H1 (cell line): Measurements from ENCODE around the gene KCNA10. TPM values are rescaled to one million over a fixed set of nuclear protein-coding genes. Genes with fewer than 3 reads are reported as not detected.

Experiments
- CTCF ChIA-PET: fragments of 300-600 bp; sonication (Branson Sonifier 250); formaldehyde crosslinking; loops from one replicate; lab custom pipeline; 2021; ENCODE audit not compliant: partially characterized antibody; lab: Charles Lee
- POLR2A ChIA-PET: fragments of 300-600 bp; sonication (Branson Sonifier 250); formaldehyde crosslinking; loops from one replicate; lab custom pipeline; 2021; ENCODE audit warnings: inconsistent platforms; ENCODE audit not compliant: partially characterized antibody; lab: Charles Lee
- DNase-seq, 2 experiments: peaks; one replicate each; pipeline versions ENCODE4 v3.0.0 to v3.0.0-alpha.2; 2010 to 2022; ENCODE audit warnings: low spot score in 2 of 2, low read depth in 1 of 2, mixed read lengths in 1 of 2
- FAIRE-seq: peaks from 2 replicates; lab custom pipeline; 2011; peaks lifted over from hg19 to GRCh38; lab: Jason Lieb, UNC
- H2AFZ ChIP-seq: 2 replicates; pipeline ENCODE4 v1.8.1; 2012; ENCODE audit warnings: low read length, inconsistent platforms
- H2AK5ac ChIP-seq: 2 replicates; pipeline ENCODE4 v1.6.1; 2013; ENCODE audit warnings: low read depth, low read length
- H2BK120ac ChIP-seq: replicated peaks from 2 replicates; pipeline ENCODE3; 2013; ENCODE audit warnings: low read depth, low read length, inconsistent platforms
- H2BK12ac ChIP-seq: 2 replicates; pipeline ENCODE4 v1.6.1; 2013; ENCODE audit warnings: low read depth, low read length
- H2BK15ac ChIP-seq: 2 replicates; pipeline ENCODE4 v1.6.1; 2013; ENCODE audit warnings: low read length
- H2BK20ac ChIP-seq: 2 replicates; pipeline ENCODE4 v1.6.1; 2013; ENCODE audit warnings: low read length
- H2BK5ac ChIP-seq: 2 replicates; pipeline ENCODE4 v1.6.1; 2013; ENCODE audit warnings: low read depth, low read length
- H3K14ac ChIP-seq: 2 replicates; pipeline ENCODE4 v1.6.1; 2013; ENCODE audit warnings: inconsistent platforms; ENCODE audit not compliant: insufficient read length
- H3K18ac ChIP-seq: 2 replicates; pipeline ENCODE4 v1.6.1; 2013; ENCODE audit warnings: low read length; ENCODE audit errors: extremely low read depth
- H3K23ac ChIP-seq: 2 replicates; pipeline ENCODE4 v1.6.1; 2013; ENCODE audit warnings: inconsistent platforms; ENCODE audit not compliant: insufficient read length
- H3K23me2 ChIP-seq: 2 replicates; pipeline ENCODE4 v1.6.1; 2013; ENCODE audit warnings: low read depth, low read length
- H3K27ac ChIP-seq: 2 replicates; pipeline ENCODE4 v1.6.1; 2011; ENCODE audit warnings: low read depth, low read length, inconsistent platforms
- H3K27me3 ChIP-seq, 4 experiments: replicated peaks in 1 of 4; 1 replicate in 1 of 4; 2 replicates in 3 of 4; pipeline versions ENCODE4 v1.6.1 to v1.8.1; 2011 to 2013; ENCODE audit warnings: low read length in 3 of 4, mild to moderate bottlenecking in 3 of 4, inconsistent platforms in 2 of 4, mixed read lengths in 2 of 4, moderate library complexity in 1 of 4; ENCODE audit not compliant: control insufficient read depth in 3 of 4, insufficient read depth in 3 of 4; ENCODE audit errors: extremely low read depth in 1 of 4
- H3K36me3 ChIP-seq, 4 experiments: 2 replicates each; pipeline versions ENCODE4 v1.6.1 to v1.8.1; 2011 to 2013; ENCODE audit warnings: mild to moderate bottlenecking in 4 of 4, low read length in 3 of 4, moderate library complexity in 2 of 4, control low read depth in 1 of 4, inconsistent platforms in 1 of 4; ENCODE audit not compliant: insufficient read depth in 4 of 4, control insufficient read depth in 2 of 4
- H3K4ac ChIP-seq: replicated peaks from 2 replicates; pipeline ENCODE3; 2013; ENCODE audit warnings: low read length, low read depth, mixed read lengths, inconsistent platforms; ENCODE audit not compliant: insufficient read length
- H3K4me1 ChIP-seq, 4 experiments: replicated peaks in 1 of 4; 1 replicate in 1 of 4; 2 replicates in 3 of 4; pipeline versions ENCODE4 v1.6.1 to v1.8.1; 2011 to 2013; ENCODE audit warnings: low read length in 3 of 4, inconsistent platforms in 2 of 4, mixed read lengths in 1 of 4; ENCODE audit not compliant: insufficient read depth in 4 of 4, control insufficient read depth in 3 of 4
- H3K4me2 ChIP-seq, 2 experiments: 2 replicates each; pipeline versions ENCODE4 v1.6.1 to v1.8.1; 2011 to 2013; ENCODE audit warnings: low read depth in 2 of 2, low read length in 2 of 2, control low read depth in 1 of 2, inconsistent platforms in 1 of 2, mild to moderate bottlenecking in 1 of 2; ENCODE audit not compliant: insufficient read depth in 1 of 2
- H3K4me3 ChIP-seq, 4 experiments: fragments of 200-600, 300-600 bp in 1 of 4; sonication (generic), shearing (Covaris generic), sonication (Bioruptor Twin) in 1 of 4; 2 replicates each; pipeline versions ENCODE4 v1.5.1 to v1.8.1; 2011 to 2016; ENCODE audit warnings: low read length in 4 of 4, low read depth in 3 of 4, control low read depth in 2 of 4, inconsistent platforms in 2 of 4, mild to moderate bottlenecking in 2 of 4, mixed read lengths in 1 of 4, moderate library complexity in 1 of 4; ENCODE audit not compliant: insufficient read depth in 2 of 4; ENCODE audit errors: extremely low read depth in 1 of 4
- H3K56ac ChIP-seq: replicated peaks from 2 replicates; pipeline ENCODE3; 2013; ENCODE audit warnings: low read depth, mild to moderate bottlenecking, mixed read lengths, low read length, inconsistent platforms; ENCODE audit not compliant: insufficient read length
- H3K79me1 ChIP-seq: 2 replicates; pipeline ENCODE4 v1.6.1; 2013; ENCODE audit warnings: low read depth, low read length, control low read depth
- H3K79me2 ChIP-seq, 2 experiments: 2 replicates each; pipeline versions ENCODE4 v1.6.1 to v1.8.1; 2012 to 2013; ENCODE audit warnings: low read length in 2 of 2, mild to moderate bottlenecking in 2 of 2, inconsistent platforms in 1 of 2; ENCODE audit not compliant: insufficient read depth in 2 of 2, control insufficient read depth in 1 of 2
- H3K9ac ChIP-seq, 4 experiments: replicated peaks in 1 of 4; 1 replicate in 1 of 4; 2 replicates in 3 of 4; pipeline versions ENCODE4 v1.6.1 to v1.8.1; 2011 to 2013; ENCODE audit warnings: low read depth in 3 of 4, low read length in 3 of 4, control low read depth in 2 of 4, mild to moderate bottlenecking in 2 of 4, moderate library complexity in 2 of 4, inconsistent platforms in 1 of 4; ENCODE audit errors: extremely low read depth in 1 of 4
- H3K9me3 ChIP-seq, 2 experiments: 2 replicates each; pipeline versions ENCODE4 v1.6.1 to v1.8.1; 2012 to 2013; ENCODE audit warnings: mild to moderate bottlenecking in 2 of 2, moderate library complexity in 2 of 2, control low read depth in 1 of 2, inconsistent platforms in 1 of 2, low read depth in 1 of 2, low read length in 1 of 2, mixed read lengths in 1 of 2; ENCODE audit not compliant: insufficient read depth in 2 of 2
- H4K20me1 ChIP-seq, 2 experiments: replicated peaks in 1 of 2; 2 replicates each; pipeline versions ENCODE3 to v1.8.1; 2011 to 2013; ENCODE audit warnings: inconsistent platforms in 2 of 2, low read length in 2 of 2, mild to moderate bottlenecking in 1 of 2; ENCODE audit not compliant: insufficient read depth in 2 of 2, control insufficient read depth in 1 of 2
- H4K5ac ChIP-seq: 2 replicates; pipeline ENCODE4 v1.6.1; 2013; ENCODE audit warnings: low read length, low read depth, mixed read lengths, inconsistent platforms; ENCODE audit not compliant: insufficient read length
- H4K8ac ChIP-seq: 2 replicates; pipeline ENCODE4 v1.8.0; 2013; ENCODE audit warnings: mild to moderate bottlenecking, moderate library complexity, low read length, inconsistent platforms; ENCODE audit not compliant: insufficient read depth; ENCODE audit errors: extremely low read depth
- H4K91ac ChIP-seq: replicated peaks from 2 replicates; pipeline ENCODE3; 2013; ENCODE audit warnings: low read length, mixed read lengths, inconsistent platforms; ENCODE audit not compliant: insufficient read length
- EGR1 ChIP-seq: IDR thresholded peaks from 2 replicates; pipeline ENCODE4 v1.6.1; 2011; ENCODE audit warnings: low read depth, low read length, borderline replicate concordance
- JUN ChIP-seq: IDR thresholded peaks from 2 replicates; pipeline ENCODE4 v1.6.1; 2011; ENCODE audit warnings: low read depth, mild to moderate bottlenecking, improper control_type of control experiment, low read length
- WGBS, 2 experiments: shearing (Covaris generic) in 1 of 2; methylation state at CpG; one replicate each; pipeline versions ENCODE4 v1.1.6 to v1.1.7; 2013 to 2015; ENCODE audit warnings: low lambda C conversion rate in 2 of 2, mixed read lengths in 2 of 2, inconsistent platforms in 1 of 2, low coverage in 1 of 2, missing lambda C conversion rate in 1 of 2; ENCODE audit not compliant: insufficient replicate concordance in 2 of 2, insufficient coverage in 1 of 2, insufficient read length in 1 of 2; ENCODE audit errors: extremely low coverage in 1 of 2, missing lambda C conversion rate in 1 of 2; 5-methylcytosine and 5-hydroxymethylcytosine counted together
- polyA plus RNA-seq, 7 experiments: library from polyadenylated mRNA; depleted of rRNA in 3 of 7; stranded (reverse) in 5 of 7; unstranded in 2 of 7; fragments of >200 nt in 5 of 7; fragments of 200-250 nt in 2 of 7; gene quantifications; 1 replicate in 5 of 7; 2 replicates in 1 of 7; 4 replicates in 1 of 7; pipeline versions ENCODE4 v1.2.1 to v1.2.3, GENCODE V29; 2011 to 2013; ENCODE audit warnings: missing spikeins in 2 of 7, mixed read lengths in 2 of 7
- total RNA-seq: library from RNA; stranded (reverse); fragmentation: NEBNext Ultra II Directional; extraction: Animal tissue kit (Norgen Biotek cat#: 25700); gene quantifications from 2 replicates; pipeline ENCODE4 v1.2.1, GENCODE V29; 2021

The KCNA10 gene
- total and polyA plus RNA-seq, 2 of the 8 experiments (the other 6 are each of a cell fraction or from before 2014, with no cell fraction given), result not detected

DNA sequence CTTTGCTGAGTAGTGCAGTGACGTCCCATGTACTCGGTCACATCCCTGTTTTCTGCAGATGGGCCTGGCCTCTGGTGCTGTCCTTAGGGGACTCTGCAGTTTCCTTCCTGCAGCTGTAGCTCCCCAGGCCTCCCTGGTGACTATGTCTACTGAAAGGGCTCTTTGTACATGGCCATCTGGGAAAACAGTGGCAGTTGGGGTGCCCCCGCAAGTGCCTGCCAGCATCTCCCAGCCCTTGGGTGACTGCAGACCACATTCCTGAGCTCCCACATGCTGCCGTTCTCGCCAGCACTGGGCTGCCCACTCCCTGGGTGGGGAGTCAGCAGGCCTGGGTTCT is 37.5 kb upstream of the KCNA10 start:
- CTCF ChIA-PET, result interaction anchor here (1.0 to 12.7 kb wide), 18 partner anchors 8 to 224 kb away, joined by 3 to 302 read pairs (median 5); partner anchors contain the start of gene KCNA2
- Histone ChIP-seq H2BK120ac (no peak overlapping the region), H3K56ac (no peak overlapping the region), H3K23me2 (peaks cover 9% of the 10 kb centered on the region; the same call in 1 of the 2 replicates), H4K91ac (no peak overlapping the region), H3K79me1 (no peaks in the 10 kb centered on the region), H3K4me1 (peaks cover 0 to 8% (median under 1%) of the 10 kb centered on the region in 4 experiments; a peak in 3 of 7 replicates), H3K79me2 (no peaks in the 10 kb centered on the region), H3K4me3 (no peak overlapping the region), H2BK12ac (no peak overlapping the region; the same call in 1 of the 2 replicates), H4K8ac (no peak overlapping the region), H2BK5ac (no peak overlapping the region), H3K14ac (no peak overlapping the region), H2AK5ac (0 out of 2 replicates have a peak overlapping the region, but pooled peaks have one; percentile 24), H3K9ac (no peak overlapping the region), H3K23ac (no peak overlapping the region), H3K36me3 (no peaks in the 10 kb centered on the region), H4K5ac (no peak overlapping the region), H3K27ac (no peak overlapping the region)
- 82% methylated on average over 3 of the region's 5 CpGs; no CpG with 5 or more reads in 1 of the 2 experiments for WGBS, 2 experiments
- FAIRE-seq (no peak), DNase-seq (no peak)
- no peak for TF ChIP-seq JUN
- no peak for TF ChIP-seq EGR1
- TF ChIP-seq, all 59 proteins: peak for 0
- Histone ChIP-seq H4K20me1 (peaks cover 0 to 2% of the 10 kb centered on the region in 2 experiments), H3K4me2 (peak overlapping the region in 1 of 2 experiments; percentile 48; a peak in 1 of 4 replicates), H3K27me3 (peaks cover 3 to 32% (median 24%) of the 10 kb centered on the region in 4 experiments), H2BK15ac (peak overlapping the region; percentile 46; the same call in 1 of the 2 replicates), H2BK20ac (no peak overlapping the region), H2AFZ (no peak overlapping the region), H3K9me3 (no peaks in the 10 kb centered on the region), H3K18ac (no peak overlapping the region), H3K4ac (no peak overlapping the region)
- POLR2A ChIA-PET, result interaction anchor here (0.6 to 1.8 kb wide), 3 partner anchors 9 to 50 kb away, joined by 3 to 4 read pairs (median 4); partner anchors contain the start of gene KCNA2
